Measurements from ENCODE around the gene STAB1.

DNA sequence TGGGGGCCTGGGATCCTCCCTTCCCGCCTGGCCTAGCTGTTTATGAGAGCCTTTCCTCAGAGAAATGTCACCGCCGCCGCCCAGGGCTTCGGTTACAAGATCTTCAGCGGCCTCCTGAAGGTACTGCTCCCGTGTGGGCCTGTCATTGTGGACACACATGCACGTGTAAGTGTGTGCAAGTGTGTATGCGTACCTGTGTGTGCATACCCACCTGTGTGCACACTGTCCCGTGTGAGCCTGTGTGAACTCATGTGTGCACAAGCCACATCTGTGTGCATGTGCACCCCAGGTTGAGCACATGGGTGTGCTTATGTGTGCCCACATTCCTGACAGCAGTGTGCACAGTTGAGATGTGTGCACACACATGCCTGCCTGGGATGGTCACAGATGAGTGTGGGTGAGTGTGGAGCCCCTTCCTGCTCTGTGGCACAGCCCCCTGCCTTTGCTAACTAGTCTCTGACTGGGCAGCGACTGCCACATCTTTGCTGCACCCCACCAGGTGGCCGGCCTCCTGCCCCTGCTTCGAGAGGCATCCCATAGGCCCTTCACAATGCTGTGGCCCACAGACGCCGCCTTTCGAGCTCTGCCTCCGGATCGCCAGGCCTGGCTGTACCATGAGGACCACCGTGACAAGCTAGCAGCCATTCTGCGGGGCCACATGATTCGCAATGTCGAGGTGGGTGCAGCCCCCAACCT lies 24.5 kb downstream of the STAB1 start:
- TF ChIP-seq, protein P1, sequence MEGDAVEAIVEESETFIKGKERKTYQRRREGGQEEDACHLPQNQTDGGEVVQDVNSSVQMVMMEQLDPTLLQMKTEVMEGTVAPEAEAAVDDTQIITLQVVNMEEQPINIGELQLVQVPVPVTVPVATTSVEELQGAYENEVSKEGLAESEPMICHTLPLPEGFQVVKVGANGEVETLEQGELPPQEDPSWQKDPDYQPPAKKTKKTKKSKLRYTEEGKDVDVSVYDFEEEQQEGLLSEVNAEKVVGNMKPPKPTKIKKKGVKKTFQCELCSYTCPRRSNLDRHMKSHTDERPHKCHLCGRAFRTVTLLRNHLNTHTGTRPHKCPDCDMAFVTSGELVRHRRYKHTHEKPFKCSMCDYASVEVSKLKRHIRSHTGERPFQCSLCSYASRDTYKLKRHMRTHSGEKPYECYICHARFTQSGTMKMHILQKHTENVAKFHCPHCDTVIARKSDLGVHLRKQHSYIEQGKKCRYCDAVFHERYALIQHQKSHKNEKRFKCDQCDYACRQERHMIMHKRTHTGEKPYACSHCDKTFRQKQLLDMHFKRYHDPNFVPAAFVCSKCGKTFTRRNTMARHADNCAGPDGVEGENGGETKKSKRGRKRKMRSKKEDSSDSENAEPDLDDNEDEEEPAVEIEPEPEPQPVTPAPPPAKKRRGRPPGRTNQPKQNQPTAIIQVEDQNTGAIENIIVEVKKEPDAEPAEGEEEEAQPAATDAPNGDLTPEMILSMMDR (IDR thresholded peaks at IDR 0.05; ENCODE audit: insufficient read depth, low read length): no peak
- TF ChIP-seq GABPA (IDR thresholded peaks at IDR 0.05; ENCODE audit: low read depth) (no peak), POLR2AphosphoS5 (IDR thresholded peaks at IDR 0.05; ENCODE audit: low read depth) (no peak)

Data from HL-60 (cell line).